ENCODE data around the gene KLF5. TPM values are rescaled to one million over a fixed set of nuclear protein-coding genes. Genes with fewer than 3 reads are reported as not detected.

The KLF5 gene
- total and polyA plus RNA-seq, 2 of the 4 experiments (the other 2 are of a cell fraction): 5.4 to 8.8 TPM

GRCh38 chr13:73110814-73111213, 52.0 kb downstream of the KLF5 start:
- Histone ChIP-seq H4K20me1 (ENCODE audit: insufficient read depth, low read length) (no peaks in the 10 kb centered on the region), H3K18ac (ENCODE audit: low read depth, low read length) (no peak overlapping the region), H3K23ac (ENCODE audit: low read depth, low read length) (no peak overlapping the region), H2BK5ac (ENCODE audit: low read depth, low read length, poor library complexity, severe bottlenecking) (no peak overlapping the region), H3K4me2 (ENCODE audit: low read depth, low read length) (no peak overlapping the region), H3K4me3 (ENCODE audit: insufficient read depth, low read depth, low read length) (no peak overlapping the region), H2AK9ac (replicated peaks; ENCODE audit: low read depth, low read length, poor library complexity) (no peak overlapping the region), H3K27ac (ENCODE audit: insufficient read depth, low read length) (no peak overlapping the region), H4K5ac (ENCODE audit: low read depth, low read length) (no peak overlapping the region), H3K56ac (ENCODE audit: extremely low read depth, insufficient read depth, low read length) (no peak overlapping the region), H3K4ac (ENCODE audit: low read depth, low read length) (no peak overlapping the region), H3K9ac (ENCODE audit: low read depth, low read length) (no peak overlapping the region), H3K4me1 (ENCODE audit: control insufficient read depth, insufficient read depth, low read length) (no peaks in the 10 kb centered on the region; the same call in 1 of the 2 replicates), H3K27me3 (ENCODE audit: control insufficient read depth, insufficient read depth, low read length) (no peaks in the 10 kb centered on the region), H3K9me1 (ENCODE audit: insufficient read depth, low read length) (no peaks in the 10 kb centered on the region), H3K14ac (replicated peaks; ENCODE audit: low read depth, low read length) (no peak overlapping the region), H2BK120ac (ENCODE audit: low read depth, low read length) (no peak overlapping the region), H4K8ac (ENCODE audit: low read depth in 2 of 2, low read length in 2 of 2) (no peak overlapping the region), H3K79me1 (ENCODE audit: low read depth in 1 of 2, low read length in 2 of 2) (no peaks in the 10 kb centered on the region), H3K36me3 (ENCODE audit: control insufficient read depth, insufficient read depth, low read length) (no peaks in the 10 kb centered on the region), H2BK20ac (ENCODE audit: low read depth, low read length) (no peak overlapping the region), H2BK15ac (ENCODE audit: low read depth, low read length) (no peak overlapping the region), H2AK5ac (ENCODE audit: low read depth, low read length) (no peak overlapping the region), H2AFZ (replicated peaks; ENCODE audit: low read length, poor library complexity) (no peak overlapping the region), H3K9me3 (ENCODE audit: control insufficient read depth, insufficient read depth, low read length) (no peaks in the 10 kb centered on the region), H4K91ac (ENCODE audit: insufficient read depth, low read depth, low read length) (no peak overlapping the region)
- intact Hi-C loops (cut with micrococcal nuclease): no loop called here
- in situ Hi-C loops (cut with MboI; ENCODE audit: low sequenced_read_pairs): no loop called here
- ATAC-seq (ENCODE audit: low read depth) (no peak), DNase-seq (no peak)
- dilution Hi-C loops (cut with HindIII; ENCODE audit: low sequenced_read_pairs, unreplicated experiment): no loop called here
- ChIA-PET CTCF (no interaction called here), POLR2A (ENCODE audit: unreplicated experiment) (no interaction called here)
- TF ChIP-seq CHD1 (IDR thresholded peaks at IDR 0.05; ENCODE audit: low read depth, low read length) (no peak), NFE2L2 (IDR thresholded peaks at IDR 0.05; ENCODE audit: low read depth, low read length) (no peak), ELK1 (IDR thresholded peaks at IDR 0.05; ENCODE audit: borderline replicate concordance, low read depth, low read length) (no peak), MAZ (IDR thresholded peaks at IDR 0.05; ENCODE audit: borderline replicate concordance, low read depth, low read length) (no peak), USF2 (IDR thresholded peaks at IDR 0.05; ENCODE audit: low read depth, low read length) (no peak), POLR2A (IDR thresholded peaks at IDR 0.05; ENCODE audit: low read depth, low read length) (no peak), CTCF (conservative IDR thresholded peaks at IDR 0.05; ENCODE audit: low read depth, low read length) (no peak)
- no TSS peak for BruUV-seq (replicated peaks)
- 89% methylated on average over 5 of the region's 5 CpGs; no CpG with 5 or more reads in 1 of the 2 experiments for WGBS, 2 experiments (ENCODE audit: extremely low coverage in 2 of 2, insufficient read length in 1 of 2)
